K562 (cell line): ENCODE results near the gene ISYNA1. TPM values are rescaled to one million over a fixed set of nuclear protein-coding genes. Genes with fewer than 3 reads are reported as not detected.
A peak's percentile ranks its signal among the peaks of the same experiment; 100 is the strongest.

ENCODE experiments used
- ERF ChIP-seq: fragments of 450-650 bp; formaldehyde crosslinking; IDR thresholded peaks from 2 replicates; pipeline ENCODE4 v1.4.0; 2020; ENCODE audit warnings: mild to moderate bottlenecking, mixed read lengths
- FOXA1 ChIP-seq: fragments of 450-650 bp; IDR thresholded peaks from 2 replicates; pipeline ENCODE4 v1.6.1; 2016; ENCODE audit warnings: mild to moderate bottlenecking, borderline replicate concordance
- RAD21 ChIP-seq, 2 experiments: fragments of 250-450 bp in 1 of 2; fragments of 450-650 bp in 1 of 2; sonication (Bioruptor Pico) in 1 of 2; formaldehyde crosslinking in 1 of 2; IDR thresholded peaks in 1 of 2; conservative IDR thresholded peaks in 1 of 2; 2 replicates each; pipeline versions ENCODE4 v1.4.0 to v1.8.0; 2020 to 2022; ENCODE audit warnings: mild to moderate bottlenecking in 2 of 2, moderate library complexity in 1 of 2
- RBBP5 ChIP-seq: fragments of 200-600 bp; sonication (generic); IDR thresholded peaks from 2 replicates; pipeline ENCODE4 v1.6.1; 2012; ENCODE audit warnings: borderline replicate concordance, mild to moderate bottlenecking, low read length, control low read depth, inconsistent platforms; ENCODE audit not compliant: insufficient read depth, poor library complexity, severe bottlenecking
- SIN3B ChIP-seq: fragments of 450-650 bp; IDR thresholded peaks from 2 replicates; pipeline ENCODE4 v1.6.1; 2017; ENCODE audit warnings: low read depth, mild to moderate bottlenecking, moderate library complexity
- ZFP91 ChIP-seq: sonication (generic); formaldehyde crosslinking; IDR thresholded peaks from 2 replicates; pipeline ENCODE4 v1.8.0; 2022; ENCODE audit warnings: mild to moderate bottlenecking, missing genetic modification reagents
- ZNF764 ChIP-seq: fragments of 250-450 bp; sonication (Bioruptor Pico); IDR thresholded peaks from 2 replicates; pipeline ENCODE4 v1.4.0; 2020; ENCODE audit warnings: low read depth, mild to moderate bottlenecking, moderate library complexity
- ZNF77 ChIP-seq: fragments of 250-450 bp; sonication (Bioruptor Pico); IDR thresholded peaks from 2 replicates; pipeline ENCODE4 v1.5.0; 2020
- ZNF780A ChIP-seq: fragments of 250-450 bp; sonication (Bioruptor Pico); IDR thresholded peaks from 2 replicates; pipeline ENCODE4 v1.5.0; 2021; ENCODE audit warnings: mild to moderate bottlenecking
- polyA plus RNA-seq, 8 experiments: library from polyadenylated mRNA; depleted of rRNA in 4 of 8; stranded (reverse) in 5 of 8; unstranded in 3 of 8; fragments of >200 nt; fragmentation: Nextera tagmentation in 2 of 8; fragmentation: Illumina TruSeq in 1 of 8; extraction: Ambion mirVana in 2 of 8; extraction: Trizol in 1 of 8; gene quantifications; 2 replicates each; pipeline versions ENCODE4 v1.2.1 to v1.2.3, GENCODE V29; 2011 to 2014; ENCODE audit warnings: inconsistent platforms in 1 of 8, missing spikeins in 1 of 8
- total RNA-seq, 7 experiments: library from RNA; depleted of rRNA in 6 of 7; stranded (reverse); fragments of >200 nt in 6 of 7; fragmentation: Illumina TruSeq in 2 of 7; extraction: Trizol in 2 of 7; gene quantifications; 2 replicates each; pipeline versions ENCODE4 v1.2.1 to v1.2.3, GENCODE V29; 2011 to 2021; ENCODE audit warnings: low replicate concordance in 1 of 7
- TF ChIP-seq, protein P1 (sequence below), 2 experiments: fragments of 450-650 bp in 1 of 2; sonication (generic) in 1 of 2; formaldehyde crosslinking in 1 of 2; IDR thresholded peaks; 2 replicates each; pipeline versions ENCODE4 v1.7.1 to v1.9.0; 2016 to 2022; ENCODE audit warnings: inconsistent platforms in 1 of 2, mild to moderate bottlenecking in 1 of 2, missing genetic modification reagents in 1 of 2
- TF ChIP-seq, protein P2 (sequence below), 2 experiments: fragments of 250-450 bp in 1 of 2; fragments of 450-650 bp in 1 of 2; sonication (Bioruptor Pico) in 1 of 2; IDR thresholded peaks; 2 replicates each; pipeline versions ENCODE4 v1.6.1 to v1.8.0; 2016 to 2021; ENCODE audit warnings: mild to moderate bottlenecking in 2 of 2, moderate library complexity in 2 of 2, missing compliant biosample characterization in 1 of 2, missing genetic modification characterization in 1 of 2

Gene ISYNA1
- total and polyA plus RNA-seq, 9 of the 15 experiments (the other 6 are each of a cell fraction or from before 2014, with no cell fraction given): 21.8 to 460 (median 93.2) TPM

DNA sequence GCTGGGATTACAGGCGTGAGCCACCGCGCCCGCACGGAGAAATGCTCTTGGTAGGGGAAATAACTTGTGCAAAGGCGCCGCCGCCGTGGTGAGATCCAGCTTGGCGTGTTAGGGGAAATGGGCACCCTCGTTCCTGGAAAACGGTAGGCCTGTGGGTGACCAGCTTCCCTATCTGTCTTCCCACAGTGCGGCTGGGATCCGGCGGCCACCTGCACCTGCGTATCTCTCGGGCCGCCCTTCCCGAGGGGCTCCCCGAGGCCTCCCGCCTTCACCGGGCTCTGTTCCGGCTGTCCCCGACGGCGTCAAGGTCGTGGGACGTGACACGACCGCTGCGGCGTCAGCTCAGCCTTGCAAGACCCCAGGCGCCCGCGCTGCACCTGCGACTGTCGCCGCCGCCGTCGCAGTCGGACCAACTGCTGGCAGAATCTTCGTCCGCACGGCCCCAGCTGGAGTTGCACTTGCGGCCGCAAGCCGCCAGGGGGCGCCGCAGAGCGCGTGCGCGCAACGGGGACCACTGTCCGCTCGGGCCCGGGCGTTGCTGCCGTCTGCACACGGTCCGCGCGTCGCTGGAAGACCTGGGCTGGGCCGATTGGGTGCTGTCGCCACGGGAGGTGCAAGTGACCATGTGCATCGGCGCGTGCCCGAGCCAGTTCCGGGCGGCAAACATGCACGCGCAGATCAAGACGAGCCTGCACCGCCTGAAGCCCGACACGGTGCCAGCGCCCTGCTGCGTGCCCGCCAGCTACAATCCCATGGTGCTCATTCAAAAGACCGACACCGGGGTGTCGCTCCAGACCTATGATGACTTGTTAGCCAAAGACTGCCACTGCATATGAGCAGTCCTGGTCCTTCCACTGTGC is 49.6 kb downstream of the ISYNA1 start (continued):
- TF ChIP-seq, protein P1, sequence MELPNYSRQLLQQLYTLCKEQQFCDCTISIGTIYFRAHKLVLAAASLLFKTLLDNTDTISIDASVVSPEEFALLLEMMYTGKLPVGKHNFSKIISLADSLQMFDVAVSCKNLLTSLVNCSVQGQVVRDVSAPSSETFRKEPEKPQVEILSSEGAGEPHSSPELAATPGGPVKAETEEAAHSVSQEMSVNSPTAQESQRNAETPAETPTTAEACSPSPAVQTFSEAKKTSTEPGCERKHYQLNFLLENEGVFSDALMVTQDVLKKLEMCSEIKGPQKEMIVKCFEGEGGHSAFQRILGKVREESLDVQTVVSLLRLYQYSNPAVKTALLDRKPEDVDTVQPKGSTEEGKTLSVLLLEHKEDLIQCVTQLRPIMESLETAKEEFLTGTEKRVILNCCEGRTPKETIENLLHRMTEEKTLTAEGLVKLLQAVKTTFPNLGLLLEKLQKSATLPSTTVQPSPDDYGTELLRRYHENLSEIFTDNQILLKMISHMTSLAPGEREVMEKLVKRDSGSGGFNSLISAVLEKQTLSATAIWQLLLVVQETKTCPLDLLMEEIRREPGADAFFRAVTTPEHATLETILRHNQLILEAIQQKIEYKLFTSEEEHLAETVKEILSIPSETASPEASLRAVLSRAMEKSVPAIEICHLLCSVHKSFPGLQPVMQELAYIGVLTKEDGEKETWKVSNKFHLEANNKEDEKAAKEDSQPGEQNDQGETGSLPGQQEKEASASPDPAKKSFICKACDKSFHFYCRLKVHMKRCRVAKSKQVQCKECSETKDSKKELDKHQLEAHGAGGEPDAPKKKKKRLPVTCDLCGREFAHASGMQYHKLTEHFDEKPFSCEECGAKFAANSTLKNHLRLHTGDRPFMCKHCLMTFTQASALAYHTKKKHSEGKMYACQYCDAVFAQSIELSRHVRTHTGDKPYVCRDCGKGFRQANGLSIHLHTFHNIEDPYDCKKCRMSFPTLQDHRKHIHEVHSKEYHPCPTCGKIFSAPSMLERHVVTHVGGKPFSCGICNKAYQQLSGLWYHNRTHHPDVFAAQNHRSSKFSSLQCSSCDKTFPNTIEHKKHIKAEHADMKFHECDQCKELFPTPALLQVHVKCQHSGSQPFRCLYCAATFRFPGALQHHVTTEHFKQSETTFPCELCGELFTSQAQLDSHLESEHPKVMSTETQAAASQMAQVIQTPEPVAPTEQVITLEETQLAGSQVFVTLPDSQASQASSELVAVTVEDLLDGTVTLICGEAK (IDR thresholded peaks at IDR 0.05): no peak
- TF ChIP-seq, protein P1 (CRISPR knock-in tag; IDR thresholded peaks at IDR 0.05): no peak; the same call in 1 of the 2 replicates
- 0 out of 2 replicates have a peak, but pooled peaks have one; percentile 24 for TF ChIP-seq SIN3B
- peak; percentile 80; the same call in 1 of the 2 replicates for TF ChIP-seq ZFP91 (CRISPR knock-in tag)
- TF ChIP-seq ZNF77 (CRISPR knock-in tag): no peak
- no peak for TF ChIP-seq ZNF764 (CRISPR knock-in tag)
- peak; percentile 60 to 70 for TF ChIP-seq RAD21 (CRISPR knock-in tag; conservative IDR thresholded peaks at IDR 0.05 in 1 of 2, IDR thresholded peaks at IDR 0.05 in 1 of 2)
- TF ChIP-seq ZNF780A: no peak
- no peak for TF ChIP-seq FOXA1
- peak; percentile 69 for TF ChIP-seq RBBP5
- TF ChIP-seq, protein P2, sequence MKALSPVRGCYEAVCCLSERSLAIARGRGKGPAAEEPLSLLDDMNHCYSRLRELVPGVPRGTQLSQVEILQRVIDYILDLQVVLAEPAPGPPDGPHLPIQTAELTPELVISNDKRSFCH (CRISPR knock-in tag; IDR thresholded peaks at IDR 0.05): no peak
- TF ChIP-seq, protein P2 (tag; IDR thresholded peaks at IDR 0.05): peak; percentile 79; the same call in 1 of the 2 replicates
- no peak; the same call in none of the 2 replicates for TF ChIP-seq ERF (CRISPR knock-in tag)
